Ascending aorta (tissue), 2 donors: ENCODE measurements around the gene P2RY6. TPM values are rescaled to one million over a fixed set of nuclear protein-coding genes. Genes with fewer than 3 reads are reported as not detected.

Experiments
- DNase-seq, 2 donors: peaks; one replicate each; pipeline ENCODE4 v3.0.0-alpha.2; 2019; ENCODE audit warnings: low spot score in 2 of 2
- H3K27ac ChIP-seq, 2 donors: fragments of 200-600 bp; sonication (generic); one replicate each; pipeline ENCODE4 v1.5.1; 2016 to 2017; ENCODE audit warnings: mild to moderate bottlenecking in 1 of 2
- H3K27me3 ChIP-seq: fragments of 200-600 bp; sonication (generic); one replicate; pipeline ENCODE4 v1.5.1; 2017
- H3K36me3 ChIP-seq, 2 donors: fragments of 200-600 bp; sonication (generic); one replicate each; pipeline ENCODE4 v1.5.1; 2016
- H3K4me1 ChIP-seq, 2 donors: fragments of 200-600 bp; sonication (generic); one replicate each; pipeline ENCODE4 v1.5.1; 2016 to 2017; ENCODE audit warnings: mild to moderate bottlenecking in 1 of 2
- H3K4me3 ChIP-seq, 2 donors: fragments of 200-600 bp; sonication (generic); one replicate each; pipeline ENCODE4 v1.5.1; 2016 to 2017; ENCODE audit warnings: mild to moderate bottlenecking in 1 of 2
- H3K9me3 ChIP-seq, 2 donors: fragments of 200-600 bp; sonication (generic); one replicate each; pipeline ENCODE4 v1.5.1; 2016
- CTCF ChIP-seq, 3 experiments: fragments of 200-600 bp in 2 of 3; fragments of 450-650 bp in 1 of 3; sonication (generic) in 2 of 3; IDR thresholded peaks; one replicate each; pipeline ENCODE4 v1.5.1; 2016 to 2019; ENCODE audit warnings: antibody characterized with exemption in 3 of 3, mild to moderate bottlenecking in 1 of 3, moderate library complexity in 1 of 3
- intact Hi-C: fragments of 100-400 bp; cut with DNase I; formaldehyde crosslinking; loops from one replicate; pipeline ENCODE4 v1.15.1; 2023
- total RNA-seq: library from RNA; depleted of rRNA; stranded (reverse); fragments of >200 nt; gene quantifications from one replicate; pipeline ENCODE4 v1.1.0, GENCODE V29; 2016

The P2RY6 gene
- total RNA-seq, 1 donor from 2014 or later: 8.8 TPM

GRCh38 chr11:73327812-73328364, 55.8 kb downstream of the P2RY6 start:
- no peak for DNase-seq
- intact Hi-C loops: no loop called here
- Histone ChIP-seq H3K4me1 (peaks cover 62 to 93% of the 10 kb centered on the region in 2 donors), H3K27ac (peak overlapping the region; percentile 94 to 96), H3K9me3 (no peaks in the 10 kb centered on the region), H3K27me3 (no peaks in the 10 kb centered on the region), H3K4me3 (no peak overlapping the region), H3K36me3 (no peaks in the 10 kb centered on the region)
- no peak for TF ChIP-seq CTCF (IDR thresholded peaks at IDR 0.05)

GRCh38 chr11:73330569-73331093, 58.5 kb downstream of the P2RY6 start:
- peak in 2 of 3 experiments; percentile 34 to 55 for TF ChIP-seq CTCF (IDR thresholded peaks at IDR 0.05)

GRCh38 chr11:73331138-73331916, 59.2 kb downstream of the P2RY6 start:
- Histone ChIP-seq H3K36me3 (peaks cover 5 to 6% of the 10 kb centered on the region in 2 donors), H3K27ac (peak overlapping the region; percentile 79 to 89), H3K9me3 (no peaks in the 10 kb centered on the region), H3K4me3 (peak overlapping the region; percentile 1 to 7), H3K4me1 (peaks cover 50 to 88% of the 10 kb centered on the region in 2 donors), H3K27me3 (no peaks in the 10 kb centered on the region)
- no peak for TF ChIP-seq CTCF (IDR thresholded peaks at IDR 0.05)
- peak in 1 of 2 donors; percentile 84 for DNase-seq
- intact Hi-C loops: no loop called here

More at GRCh38 chr11:73330569-73331093, 58.5 kb downstream of the P2RY6 start:
- no peak for DNase-seq
- H3K27me3 ChIP-seq: no peaks in the 10 kb centered on the region
- intact Hi-C loops: no loop called here
- H3K36me3 ChIP-seq: no peaks in the 10 kb centered on the region
- no peaks in the 10 kb centered on the region for H3K9me3 ChIP-seq
- peak overlapping the region; percentile 79 to 89 for H3K27ac ChIP-seq
- peak overlapping the region in 1 of 2 donors; percentile 7 for H3K4me3 ChIP-seq
- H3K4me1 ChIP-seq: peaks cover 55 to 94% of the 10 kb centered on the region in 2 donors

- Histone ChIP-seq H3K36me3 (peaks cover 5 to 6% of the 10 kb centered on the region in 2 donors), H3K4me3 (no peak overlapping the region), H3K27me3 (no peaks in the 10 kb centered on the region), H3K9me3 (no peaks in the 10 kb centered on the region), H3K4me1 (peaks cover 37 to 73% of the 10 kb centered on the region in 2 donors), H3K27ac (peak overlapping the region; percentile 79 to 89)
- DNase-seq: no peak
- intact Hi-C loops: no loop called here
- TF ChIP-seq CTCF (IDR thresholded peaks at IDR 0.05): no peak
Measured at GRCh38 chr11:73333173-73333572, 61.0 kb downstream of the P2RY6 start.

GRCh38 chr11:73333640-73334383, 61.7 kb downstream of the P2RY6 start:
- Histone ChIP-seq H3K27me3 (no peaks in the 10 kb centered on the region), H3K4me3 (peak overlapping the region in 1 of 2 donors; percentile 40), H3K4me1 (peaks cover 41 to 71% of the 10 kb centered on the region in 2 donors), H3K9me3 (no peaks in the 10 kb centered on the region), H3K27ac (peak overlapping the region; percentile 79 to 89), H3K36me3 (peaks cover 5 to 6% of the 10 kb centered on the region in 2 donors)
- intact Hi-C loops: no loop called here
- DNase-seq: no peak
- no peak for TF ChIP-seq CTCF (IDR thresholded peaks at IDR 0.05)
